HG03066 (cell line): ENCODE measurements around the gene TAGLN3.
"Not testable (repeated sequence)": the region's sequence is repeated elsewhere in the genome, so short reads cannot be mapped to it uniquely, and the experiment has no call there.

Source experiments
- ATAC-seq: cut with Tn5 transposase; IDR thresholded peaks from one replicate; pipeline ENCODE4 v1.9.1; 2021; ENCODE audit warnings: low read depth; ENCODE audit not compliant: unreplicated experiment

The TAGLN3 gene

GRCh38 chr3:112005091-112005672 is 6.5 kb downstream of the TAGLN3 start:
- no peak for ATAC-seq

GRCh38 chr3:112007633-112008032 is 8.9 kb downstream of the TAGLN3 start:
- no peak for ATAC-seq

GRCh38 chr3:112009670-112010069 is 10.9 kb downstream of the TAGLN3 start:
- no peak for ATAC-seq

- no peak for ATAC-seq
These were observed 11.9 kb downstream of the TAGLN3 start for GRCh38 chr3:112010636-112011035.

- ATAC-seq: no peak
These were observed 12.7 kb downstream of the TAGLN3 start for GRCh38 chr3:112011376-112011940.

- no peak for ATAC-seq
These were observed 13.7 kb downstream of the TAGLN3 start for GRCh38 chr3:112012205-112012992.

- peak; percentile 78 for ATAC-seq
These were observed 14.5 kb downstream of the TAGLN3 start for GRCh38 chr3:112013058-112013783.

- ATAC-seq: peak; percentile 25
These were observed 15.0 kb downstream of the TAGLN3 start for GRCh38 chr3:112013784-112014143.

- no peak for ATAC-seq
These were observed 18.4 kb downstream of the TAGLN3 start for GRCh38 chr3:112017091-112017490.

- no peak for ATAC-seq
These were observed 20.0 kb downstream of the TAGLN3 start for GRCh38 chr3:112018712-112019111.

- ATAC-seq: no peak
These were observed 21.0 kb downstream of the TAGLN3 start for GRCh38 chr3:112019716-112020115.

GRCh38 chr3:112020674-112021085 is 22.0 kb downstream of the TAGLN3 start:
- no peak for ATAC-seq

GRCh38 chr3:112027142-112027541 is 28.4 kb downstream of the TAGLN3 start:
- ATAC-seq: no peak

GRCh38 chr3:112027826-112028225 is 29.1 kb downstream of the TAGLN3 start:
- ATAC-seq: no peak

- ATAC-seq: no peak
These were observed 32.2 kb downstream of the TAGLN3 start for GRCh38 chr3:112030901-112031300.

- ATAC-seq: no peak
These were observed 33.5 kb downstream of the TAGLN3 start for GRCh38 chr3:112032098-112032731.

GRCh38 chr3:112034436-112034835 is 35.7 kb downstream of the TAGLN3 start, which contains the start of gene TMPRSS7:
TMPRSS7 (plus strand) TSS chr3:112034736; CDS start chr3:112034846, 110 bp downstream.
- no peak for ATAC-seq

- ATAC-seq: no peak
These were observed 36.5 kb downstream of the TAGLN3 start for GRCh38 chr3:112035241-112035640.

GRCh38 chr3:112037194-112037593 is 38.5 kb downstream of the TAGLN3 start:
- not testable (repeated sequence) for ATAC-seq

GRCh38 chr3:112038863-112039262 is 40.1 kb downstream of the TAGLN3 start:
- no peak for ATAC-seq

GRCh38 chr3:112041321-112041720 is 42.6 kb downstream of the TAGLN3 start:
- ATAC-seq: no peak
